GM12873 (cell line): ENCODE data around the gene PTPN1.

ENCODE experiments used
- CTCF ChIP-seq: IDR thresholded peaks from 2 replicates; pipeline ENCODE4 v1.5.1; 2012; ENCODE audit warnings: low read depth, mild to moderate bottlenecking, moderate library complexity, low read length, control low read depth; ENCODE audit not compliant: insufficient read depth; ENCODE audit errors: missing control alignments

PTPN1 gene

GRCh38 chr20:50618537-50618936 is 108.4 kb downstream of the PTPN1 start:
- no peak for TF ChIP-seq CTCF

GRCh38 chr20:50621068-50621665 is 111.0 kb downstream of the PTPN1 start:
- TF ChIP-seq CTCF: no peak

GRCh38 chr20:50624351-50625016 is 114.3 kb downstream of the PTPN1 start:
- TF ChIP-seq CTCF: no peak

GRCh38 chr20:50625986-50626677 is 115.9 kb downstream of the PTPN1 start:
- peak; percentile 52 for TF ChIP-seq CTCF

GRCh38 chr20:50627747-50628146 is 117.6 kb downstream of the PTPN1 start:
- TF ChIP-seq CTCF: no peak

GRCh38 chr20:50628332-50628731 is 118.1 kb downstream of the PTPN1 start:
- no peak for TF ChIP-seq CTCF

- TF ChIP-seq CTCF: no peak
These were observed 118.9 kb downstream of the PTPN1 start for GRCh38 chr20:50628853-50629669.
